GM18507 (cell line): Measurements from ENCODE around the gene SPOCK1.
A peak's percentile ranks its signal among the peaks of the same experiment; 100 is the strongest.

Experiments used
- DNase-seq: peaks from one replicate; pipeline ENCODE4 v3.0.0; 2011; ENCODE audit warnings: low read depth; ENCODE audit not compliant: insufficient read length; ENCODE audit errors: extremely low spot score
- FAIRE-seq: peaks from 2 replicates; lab custom pipeline; 2011; peaks lifted over from hg19 to GRCh38; lab: Jason Lieb, UNC

Gene SPOCK1

DNA sequence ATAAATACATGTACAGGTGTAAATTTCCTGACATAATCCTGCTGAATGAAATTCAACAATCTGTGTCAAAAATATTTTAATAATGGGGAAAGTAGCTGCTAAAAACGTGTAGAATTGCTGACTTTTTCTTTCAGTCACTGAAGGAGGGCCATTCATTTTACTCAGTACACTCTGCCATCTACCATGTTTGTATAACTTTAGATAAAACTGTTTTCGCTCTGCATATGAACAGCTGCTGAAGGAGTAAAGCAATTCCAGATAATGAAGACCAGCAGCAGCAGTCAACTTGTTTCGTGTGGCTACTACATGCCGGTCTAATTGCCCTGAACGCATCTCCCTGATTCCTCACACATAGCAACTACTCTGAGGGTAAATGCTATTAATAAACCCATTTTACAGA is 380.5 kb downstream of the SPOCK1 start:
- FAIRE-seq (no peak), DNase-seq (no peak)

- FAIRE-seq (peak; percentile 57), DNase-seq (no peak)
These were observed 384.0 kb downstream of the SPOCK1 start for GRCh38 chr5:137115152-137115551.

DNA sequence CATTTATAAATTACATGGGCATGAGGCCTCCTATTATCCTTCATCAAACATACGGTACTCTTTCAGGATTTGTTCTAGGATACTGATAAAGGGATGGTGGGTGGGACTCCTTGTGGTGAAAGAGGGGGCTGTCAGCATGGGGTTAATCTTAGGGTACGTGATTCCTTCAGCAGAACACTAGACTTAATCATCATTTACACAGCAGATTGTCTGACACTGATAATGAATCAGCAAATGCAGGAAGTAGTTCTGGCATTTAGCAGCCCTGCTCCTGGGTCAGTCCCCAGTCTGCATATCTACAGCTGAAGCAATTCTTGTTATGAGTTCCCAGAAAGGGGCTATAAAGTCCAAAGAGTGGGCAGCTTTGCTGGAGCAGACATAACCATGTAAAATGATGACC is 384.6 kb downstream of the SPOCK1 start:
- no peak for FAIRE-seq
- DNase-seq = no peak

- DNase-seq = no peak
- no peak for FAIRE-seq
These were observed 385.2 kb downstream of the SPOCK1 start for GRCh38 chr5:137113939-137114338.

DNA sequence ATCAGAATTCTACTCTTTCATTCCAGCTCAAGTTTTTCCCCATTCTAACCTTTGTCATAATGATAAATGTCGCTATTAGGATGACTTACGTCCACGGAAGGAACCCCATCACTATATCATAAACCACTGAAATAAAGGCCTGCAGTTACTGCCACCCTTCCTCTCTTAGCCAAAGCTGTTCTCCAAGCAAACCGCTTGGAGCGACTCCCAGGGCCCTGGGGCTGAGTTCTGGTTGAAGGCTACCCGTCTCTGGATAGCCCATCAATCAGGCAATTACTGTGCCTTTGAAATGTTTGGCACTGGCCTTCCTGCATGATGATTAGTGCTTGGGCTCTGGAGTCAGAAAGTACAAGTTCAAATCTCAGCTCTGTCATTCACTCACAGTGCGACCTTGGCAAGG is 386.0 kb downstream of the SPOCK1 start:
- FAIRE-seq = no peak
- no peak for DNase-seq

DNA sequence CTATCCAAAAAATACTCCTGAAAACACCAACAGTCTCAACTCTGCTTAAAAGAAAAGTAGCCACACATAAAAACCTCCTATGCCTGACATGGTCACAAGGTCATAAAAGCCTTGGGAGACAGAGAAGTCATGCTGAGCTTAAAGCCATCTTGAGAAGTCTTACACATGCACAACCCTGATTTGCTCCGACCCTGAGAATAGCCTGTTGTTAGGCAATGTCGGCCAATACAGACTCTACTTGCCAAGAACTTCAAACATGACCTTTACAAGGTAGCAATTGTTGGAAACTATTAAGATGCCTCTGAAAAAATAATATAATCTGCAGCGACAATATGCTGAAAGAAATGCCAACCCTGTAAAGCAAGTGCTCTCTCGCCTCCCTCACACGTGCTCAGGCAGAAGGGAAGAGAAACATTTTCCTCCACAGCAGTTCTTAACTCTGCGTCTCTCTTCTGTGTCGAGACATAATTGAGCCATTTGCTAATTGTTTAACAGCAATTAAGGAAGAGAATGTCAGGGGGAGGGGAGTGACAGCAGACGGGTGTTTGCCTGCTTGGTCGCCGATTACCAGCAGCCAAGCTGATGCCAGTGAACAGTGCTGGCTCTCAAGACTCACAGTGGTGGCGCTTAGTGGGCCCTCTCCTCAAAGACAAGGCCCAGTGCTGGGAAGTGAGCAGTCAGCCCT is 393.6 kb downstream of the SPOCK1 start:
- FAIRE-seq (no peak), DNase-seq (no peak)

- DNase-seq = no peak
- no peak for FAIRE-seq
These were observed 397.6 kb downstream of the SPOCK1 start for GRCh38 chr5:137101544-137101943.

DNA sequence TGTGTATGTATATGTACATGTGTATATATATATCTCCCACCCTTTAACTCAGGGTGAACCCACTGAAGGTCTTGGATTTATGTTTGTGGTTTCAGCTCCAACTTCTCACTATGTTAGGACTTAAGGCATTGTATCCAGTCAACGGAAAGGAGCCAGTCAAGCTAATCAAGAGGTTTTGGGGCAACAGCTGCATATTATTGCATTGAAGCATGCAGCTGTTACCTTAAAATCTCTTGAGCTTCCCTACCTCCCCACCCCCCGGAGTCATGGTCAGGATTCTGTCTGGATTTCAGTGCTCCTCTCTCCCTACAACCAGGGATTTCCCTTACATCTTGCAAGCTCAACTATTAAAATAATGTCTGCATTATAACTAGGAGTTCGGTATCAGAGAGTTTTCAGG is 399.5 kb downstream of the SPOCK1 start:
- no peak for DNase-seq
- FAIRE-seq = no peak

DNA sequence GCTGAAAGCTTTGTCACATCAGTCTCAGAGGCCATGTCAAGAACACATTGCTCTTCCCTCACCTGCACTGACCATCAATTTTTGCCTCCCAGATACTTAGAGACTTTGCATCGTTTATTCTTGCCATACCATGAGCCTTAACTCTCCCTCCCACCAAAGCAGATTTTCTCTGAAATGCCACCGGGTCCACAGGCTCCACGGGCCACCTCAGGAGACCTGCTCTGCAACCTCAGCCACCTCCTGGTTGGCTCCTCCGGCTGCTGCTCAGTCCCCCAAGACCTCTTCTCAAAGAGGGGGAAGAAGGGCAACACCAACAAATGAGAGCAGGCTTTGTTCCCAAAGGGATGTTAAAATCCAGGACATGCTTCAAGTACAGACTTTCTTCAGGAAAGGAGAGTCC is 400.5 kb downstream of the SPOCK1 start:
- DNase-seq (no peak), FAIRE-seq (no peak)

DNA sequence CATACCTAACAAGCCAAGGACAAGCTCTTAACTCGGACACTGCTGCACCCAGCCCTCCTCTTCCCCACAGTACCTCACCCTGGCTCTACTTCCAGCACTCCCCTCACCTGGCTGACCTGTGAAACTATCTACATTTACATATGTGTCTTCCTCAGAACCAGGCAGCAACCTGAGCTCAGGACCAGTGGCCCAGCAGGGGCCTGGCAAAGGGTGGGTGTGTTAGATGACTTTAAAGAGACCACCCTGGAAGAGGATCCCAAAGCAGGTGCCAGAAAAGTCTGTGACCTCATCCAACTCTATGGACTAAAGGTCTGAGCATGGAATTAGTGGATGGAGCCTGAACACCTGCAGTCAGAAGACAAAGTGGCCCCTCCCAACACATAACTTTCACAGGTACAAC is 400.9 kb downstream of the SPOCK1 start:
- FAIRE-seq (no peak), DNase-seq (no peak)

DNA sequence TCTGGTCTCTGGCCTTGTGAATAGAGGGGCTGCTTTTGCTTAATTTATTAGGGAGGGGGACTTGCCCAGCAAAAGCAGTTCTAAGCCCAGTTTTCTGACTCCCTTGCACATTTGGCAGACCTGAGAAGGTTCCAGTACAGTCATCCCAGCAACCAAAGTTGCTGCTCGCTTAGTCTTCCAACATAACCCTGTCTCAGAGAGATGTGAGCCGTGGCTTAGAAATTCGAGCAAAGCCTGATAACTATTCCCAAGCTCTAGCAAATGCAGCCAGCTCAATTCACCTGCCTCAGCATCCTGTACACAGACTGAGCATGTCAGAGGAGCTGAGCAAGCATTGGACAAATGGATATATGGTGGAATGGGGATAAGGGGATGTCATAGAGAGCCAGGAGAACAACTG is 401.9 kb downstream of the SPOCK1 start:
- no peak for DNase-seq
- no peak for FAIRE-seq

DNA sequence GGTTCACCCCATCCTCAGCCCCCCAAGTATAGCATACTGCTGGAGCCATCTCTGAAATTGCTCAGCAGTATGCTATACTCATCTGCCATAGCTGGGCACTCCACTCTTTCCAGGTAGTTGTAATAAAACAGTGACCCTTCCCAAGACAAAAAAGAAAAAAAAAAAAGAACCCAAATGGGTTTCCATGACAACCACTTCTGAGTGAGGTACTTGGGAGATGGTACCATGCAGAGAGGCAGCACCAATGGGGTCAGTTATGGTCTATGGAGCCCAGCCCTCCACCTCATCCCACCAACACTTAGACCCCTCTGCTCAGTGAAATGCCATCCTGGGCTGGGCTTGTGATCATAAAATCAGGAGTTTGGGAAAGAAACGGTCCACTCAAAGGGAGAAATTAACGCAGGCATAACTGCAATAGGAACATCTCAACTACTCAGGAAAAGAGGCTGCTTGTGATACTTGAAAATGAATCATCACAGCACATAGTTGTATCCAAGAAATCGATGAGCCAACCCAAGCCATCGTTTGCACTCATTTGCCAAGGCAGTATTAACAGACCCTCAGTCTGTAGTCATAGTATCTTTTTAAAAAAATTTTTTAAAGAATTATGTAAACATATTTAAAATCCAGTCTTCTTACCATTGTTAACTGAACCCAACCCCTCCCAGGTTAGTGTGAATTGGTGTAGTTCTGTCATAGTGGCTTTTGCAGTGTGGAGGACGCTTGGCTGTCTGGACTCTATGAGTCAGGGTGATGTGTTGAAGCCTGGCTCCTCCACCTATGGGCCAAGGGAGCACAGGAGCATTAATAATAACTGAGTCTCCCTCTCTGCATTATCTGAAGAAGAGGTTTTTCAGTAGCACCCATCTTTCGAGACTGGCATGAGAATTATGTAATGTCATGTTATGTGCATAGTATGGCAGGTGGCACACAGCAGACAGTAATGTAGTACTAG is 402.7 kb downstream of the SPOCK1 start:
- DNase-seq (no peak), FAIRE-seq (no peak)

GRCh38 chr5:137095597-137095996 is 403.5 kb downstream of the SPOCK1 start:
- no peak for DNase-seq
- no peak for FAIRE-seq

DNA sequence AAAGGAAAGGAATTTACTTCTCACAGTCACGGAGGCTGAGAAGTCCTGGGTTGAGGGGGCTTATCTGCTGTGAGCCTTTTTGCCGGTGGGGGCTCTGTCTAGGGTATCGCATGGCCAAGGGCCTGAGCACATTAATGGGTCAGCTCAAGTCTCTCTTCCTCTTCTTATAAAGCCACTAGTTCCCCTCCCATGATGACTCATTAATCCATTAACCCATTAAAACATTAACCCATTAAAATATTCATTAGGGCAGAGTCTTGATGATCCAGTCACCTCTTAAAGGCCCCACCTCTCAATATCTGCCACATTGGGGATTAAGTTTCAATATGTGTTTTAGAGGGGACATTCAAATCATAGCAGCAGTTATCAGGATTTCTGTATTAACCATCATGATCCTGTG is 406.3 kb downstream of the SPOCK1 start:
- FAIRE-seq = no peak
- DNase-seq = no peak

DNA sequence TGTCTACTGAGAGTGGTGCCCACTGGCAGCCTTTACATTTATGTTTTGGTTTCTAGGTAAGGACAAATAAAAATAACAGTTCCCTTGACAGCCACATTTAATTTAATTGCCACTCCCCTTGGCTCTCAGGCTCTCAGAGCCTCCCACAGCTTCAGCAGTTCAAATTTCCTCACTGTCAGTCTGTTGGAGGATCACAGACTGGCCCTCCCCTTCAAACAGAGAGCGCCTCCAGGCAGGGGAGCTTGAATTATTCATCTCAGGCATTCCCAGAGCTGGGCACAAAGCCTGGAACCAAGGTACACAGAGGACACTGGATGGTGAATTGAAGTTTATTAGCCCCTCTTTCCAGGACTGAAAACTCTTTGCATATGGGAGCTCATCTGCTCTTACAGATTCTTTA is 407.7 kb downstream of the SPOCK1 start:
- DNase-seq = no peak
- no peak for FAIRE-seq

GRCh38 chr5:137090721-137091120 is 408.4 kb downstream of the SPOCK1 start:
- DNase-seq = no peak
- no peak for FAIRE-seq

- no peak for DNase-seq
- FAIRE-seq = no peak
These were observed 409.0 kb downstream of the SPOCK1 start for GRCh38 chr5:137090151-137090550.

GRCh38 chr5:137088175-137088574 is 411.0 kb downstream of the SPOCK1 start:
- DNase-seq = no peak
- no peak for FAIRE-seq

DNA sequence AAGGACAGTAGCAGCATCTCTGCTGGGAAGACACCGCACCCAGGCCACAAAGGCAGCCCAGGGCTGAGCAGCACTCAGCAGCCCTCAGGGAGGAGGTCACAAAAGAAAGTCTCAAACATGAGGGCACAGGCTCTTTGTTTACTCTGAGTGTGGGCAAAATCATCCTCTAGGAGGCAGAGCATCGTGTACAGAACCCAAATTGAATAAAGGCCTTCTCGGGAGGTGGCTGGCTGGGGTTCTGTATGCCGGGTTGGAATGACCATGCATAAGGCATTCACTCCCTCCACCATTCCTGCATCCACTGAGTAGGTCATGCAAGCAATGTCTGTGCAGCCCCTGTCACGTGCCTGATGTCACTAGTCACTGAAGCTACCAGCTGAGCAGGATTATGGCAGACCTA is 412.8 kb downstream of the SPOCK1 start:
- no peak for DNase-seq
- no peak for FAIRE-seq

DNA sequence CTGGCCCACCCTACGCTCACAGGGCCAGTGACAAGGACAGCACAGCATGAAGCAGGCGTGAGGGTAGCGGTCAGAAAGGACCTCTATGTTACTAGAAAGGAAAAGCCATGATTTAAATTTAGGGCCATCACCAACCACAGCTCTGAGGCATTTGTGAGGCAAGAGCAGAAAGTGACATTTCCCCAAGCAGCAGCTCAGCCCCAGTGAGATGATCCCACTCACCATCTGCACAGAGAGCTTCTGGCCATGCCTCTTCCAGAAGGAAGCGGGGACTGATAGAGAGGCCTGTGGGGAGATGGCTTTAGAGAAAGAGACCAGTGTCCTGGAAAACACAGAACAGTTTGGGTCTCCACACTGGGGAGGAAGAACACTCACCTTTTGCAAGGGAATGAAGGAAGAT is 413.9 kb downstream of the SPOCK1 start:
- FAIRE-seq (no peak), DNase-seq (no peak)

DNA sequence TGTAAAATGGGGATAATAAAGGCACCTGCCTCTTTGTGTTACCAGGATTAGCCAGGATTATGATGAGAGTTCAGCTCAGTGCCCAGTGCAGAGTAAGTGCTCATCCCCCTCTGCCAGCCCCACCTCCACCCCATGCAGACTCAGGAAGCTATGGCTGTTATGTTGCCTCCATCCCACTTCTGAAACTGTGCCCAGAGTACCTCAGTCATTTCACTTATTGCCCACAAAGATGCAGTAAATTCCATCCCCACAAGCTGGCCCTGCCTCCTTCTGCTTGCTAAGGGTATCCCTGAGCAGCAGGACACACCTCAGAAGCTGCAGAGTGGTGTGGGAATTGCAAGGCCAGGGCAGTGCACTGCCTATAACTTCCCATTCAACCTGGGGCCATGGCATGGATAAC is 415.1 kb downstream of the SPOCK1 start:
- DNase-seq (no peak), FAIRE-seq (no peak)
